ENCODE data around the gene TBC1D1.

- TF ChIP-seq TAF1 (IDR thresholded peaks at IDR 0.05; ENCODE audit: borderline replicate concordance, low read depth, low read length) (no peak), POLR2A (IDR thresholded peaks at IDR 0.05; ENCODE audit: low read depth, low read length) (no peak)
Observed at GRCh38 chr4:38009949-38010348, 119.1 kb downstream of the TBC1D1 start.
